Ovary (tissue), 9 donors: ENCODE results near the gene TMEM38B. TPM values are rescaled to one million over a fixed set of nuclear protein-coding genes. Genes with fewer than 3 reads are reported as not detected.
"Not testable (repeated sequence)": the region's sequence is repeated elsewhere in the genome, so short reads cannot be mapped to it uniquely, and the experiment has no call there.

Source experiments
- DNase-seq, 5 donors: peaks; one replicate each; pipeline ENCODE4 v3.0.0-alpha.2; 2019 to 2020
- H3K27ac ChIP-seq, 2 donors: fragments of 200-600 bp; one replicate each; pipeline versions ENCODE4 v1.5.1 to v1.8.0; 2019 to 2022
- H3K27me3 ChIP-seq: fragments of 200-600 bp; one replicate; pipeline ENCODE4 v1.8.0; 2022
- H3K36me3 ChIP-seq: fragments of 200-600 bp; sonication (generic); one replicate; pipeline ENCODE4 v1.5.1; 2019
- H3K4me1 ChIP-seq: one replicate; pipeline ENCODE4 v1.8.1; 2013; ENCODE audit warnings: mild to moderate bottlenecking, moderate library complexity; ENCODE audit not compliant: insufficient read depth
- H3K4me3 ChIP-seq: fragments of 200-600 bp; sonication (generic); one replicate; pipeline ENCODE4 v1.5.1; 2017
- H3K9me3 ChIP-seq, 2 donors: fragments of 200-600 bp in 1 of 2; sonication (generic) in 1 of 2; one replicate each; pipeline versions ENCODE4 v1.5.1 to v1.8.1; 2013 to 2019; ENCODE audit warnings: mild to moderate bottlenecking in 1 of 2, moderate library complexity in 1 of 2
- EP300 ChIP-seq: sonication (generic); formaldehyde crosslinking; IDR thresholded peaks from one replicate; pipeline ENCODE4 v1.6.1; 2017; ENCODE audit warnings: antibody characterized with exemption
- POLR2A ChIP-seq: fragments of 450-650 bp; IDR thresholded peaks from one replicate; pipeline ENCODE4 v1.6.1; 2017; ENCODE audit warnings: antibody characterized with exemption, mild to moderate bottlenecking, moderate library complexity
- WGBS, 3 donors: extraction: QIAGEN DNeasy Blood & Tissue Kit in 1 of 3; methylation state at CpG; one replicate each; pipeline versions ENCODE4 v1.1.5 to v1.1.7; 2013 to 2017; 5-methylcytosine and 5-hydroxymethylcytosine counted together
- intact Hi-C, 4 donors: fragments of 100-400 bp; cut with DNase I; formaldehyde crosslinking; loops; one replicate each; pipeline versions ENCODE4 v1.11.0 to v1.15.1; 2022 to 2023
- polyA plus RNA-seq, 2 donors: library from polyadenylated mRNA; stranded (reverse); fragments of 200-250 nt in 1 of 2; fragments of 350-450 nt in 1 of 2; fragmentation: Illumina TruSeq in 1 of 2; extraction: RNeasy Lipid Tissue Mini Kit (QIAGEN cat#74804) in 1 of 2; gene quantifications; one replicate each; pipeline ENCODE4 v1.2.3, GENCODE V29; 2013 to 2014
- total RNA-seq, 7 donors: library from RNA; depleted of rRNA in 2 of 7; stranded (reverse); fragments of >200 nt in 2 of 7; fragmentation: NEBNext Ultra II Directional in 3 of 7; extraction: Animal tissue kit (Norgen Biotek cat#: 25700) in 3 of 7; gene quantifications; one replicate each; pipeline versions ENCODE4 v1.1.0 to v1.2.4, GENCODE V29; 2016 to 2023
- TF ChIP-seq, protein P1 (sequence below), 3 donors: fragments of 450-650 bp in 2 of 3; fragments of 200-600 bp in 1 of 3; IDR thresholded peaks; one replicate each; pipeline versions ENCODE4 v1.5.1 to v1.8.0; 2016 to 2022; ENCODE audit warnings: antibody characterized with exemption in 3 of 3, mild to moderate bottlenecking in 1 of 3
- donor health status: DM: no; HTN: no; CAD: no; lungs with moderate emphysema.
- donor health status: DM: no; HTN: no; CAD: no.
- donor health status: Bipolar disorder and iron deficiency.
- donor health status: DM: yes; HTN: yes; CAD: no.
- donor health status: DM: no; HTN: no; CAD: no.
- donor health status: DM: yes; HTN: yes; CAD: no.

TMEM38B gene
- total and polyA plus RNA-seq, 9 donors = 10.1 to 28.5 (median 14.4) TPM

DNA sequence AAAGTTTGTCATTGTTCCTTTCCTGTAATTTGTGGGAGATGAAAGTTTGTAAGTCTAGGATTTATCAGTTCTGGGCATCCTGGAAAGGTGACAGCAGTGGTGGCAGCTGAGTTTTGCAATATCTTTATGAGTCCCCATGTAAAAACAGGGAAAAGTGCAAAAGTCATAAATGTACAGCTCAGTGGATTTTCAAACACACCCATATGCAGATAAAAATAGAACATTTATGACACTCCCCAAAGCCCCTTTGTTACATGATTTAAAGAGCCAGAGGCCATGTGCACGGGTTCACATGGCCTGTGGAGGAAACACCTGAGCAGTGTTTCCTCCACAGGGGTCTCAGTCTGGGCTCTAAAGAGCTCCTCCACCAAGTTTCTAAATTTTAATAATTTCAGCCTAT, 6.3 kb downstream of the TMEM38B start:
- no peaks in the 10 kb centered on the region for H3K27me3 ChIP-seq
- intact Hi-C loops = no loop called here
- H3K4me1 ChIP-seq = peaks cover 2% of the 10 kb centered on the region
- TF ChIP-seq EP300 = no peak
- TF ChIP-seq, protein P1, sequence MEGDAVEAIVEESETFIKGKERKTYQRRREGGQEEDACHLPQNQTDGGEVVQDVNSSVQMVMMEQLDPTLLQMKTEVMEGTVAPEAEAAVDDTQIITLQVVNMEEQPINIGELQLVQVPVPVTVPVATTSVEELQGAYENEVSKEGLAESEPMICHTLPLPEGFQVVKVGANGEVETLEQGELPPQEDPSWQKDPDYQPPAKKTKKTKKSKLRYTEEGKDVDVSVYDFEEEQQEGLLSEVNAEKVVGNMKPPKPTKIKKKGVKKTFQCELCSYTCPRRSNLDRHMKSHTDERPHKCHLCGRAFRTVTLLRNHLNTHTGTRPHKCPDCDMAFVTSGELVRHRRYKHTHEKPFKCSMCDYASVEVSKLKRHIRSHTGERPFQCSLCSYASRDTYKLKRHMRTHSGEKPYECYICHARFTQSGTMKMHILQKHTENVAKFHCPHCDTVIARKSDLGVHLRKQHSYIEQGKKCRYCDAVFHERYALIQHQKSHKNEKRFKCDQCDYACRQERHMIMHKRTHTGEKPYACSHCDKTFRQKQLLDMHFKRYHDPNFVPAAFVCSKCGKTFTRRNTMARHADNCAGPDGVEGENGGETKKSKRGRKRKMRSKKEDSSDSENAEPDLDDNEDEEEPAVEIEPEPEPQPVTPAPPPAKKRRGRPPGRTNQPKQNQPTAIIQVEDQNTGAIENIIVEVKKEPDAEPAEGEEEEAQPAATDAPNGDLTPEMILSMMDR (IDR thresholded peaks at IDR 0.05) = no peak
- no peak for TF ChIP-seq POLR2A
- DNase-seq = no peak
- H3K4me3 ChIP-seq = no peak overlapping the region
- 79 to 94% (median 91%) methylated on average over 1 of the region's 1 CpG for WGBS, 3 donors
- no peaks in the 10 kb centered on the region for H3K36me3 ChIP-seq
- H3K27ac ChIP-seq = no peak overlapping the region
- no peaks in the 10 kb centered on the region for H3K9me3 ChIP-seq

DNA sequence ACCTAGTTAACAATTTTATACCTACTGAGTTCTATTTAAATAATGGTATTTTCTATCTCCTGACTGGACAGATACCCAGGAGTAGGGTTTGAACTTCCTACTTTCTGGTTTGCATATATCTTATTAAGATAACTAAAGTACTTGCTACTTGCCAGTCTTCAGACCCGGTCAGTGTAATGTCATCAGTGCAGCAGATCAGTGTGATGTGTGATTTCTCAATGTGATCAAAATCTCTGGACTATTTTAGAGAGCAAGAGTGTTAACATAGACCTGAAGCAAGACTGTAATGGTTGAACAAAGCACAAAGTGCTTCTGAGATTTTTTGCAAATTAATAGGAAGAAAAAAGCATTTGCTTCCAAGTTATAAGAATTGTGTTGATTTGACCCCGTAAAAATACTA, 6.8 kb downstream of the TMEM38B start:
- Histone ChIP-seq H3K9me3 (no peaks in the 10 kb centered on the region), H3K36me3 (no peaks in the 10 kb centered on the region), H3K27me3 (no peaks in the 10 kb centered on the region), H3K27ac (no peak overlapping the region), H3K4me3 (no peak overlapping the region), H3K4me1 (peaks cover 2% of the 10 kb centered on the region)
- 84 to 90% (median 90%) methylated on average over 2 of the region's 2 CpGs for WGBS, 3 donors
- DNase-seq = no peak
- TF ChIP-seq, protein P1 (IDR thresholded peaks at IDR 0.05) = no peak
- TF ChIP-seq EP300 = no peak
- no peak for TF ChIP-seq POLR2A
- intact Hi-C loops = no loop called here

DNA sequence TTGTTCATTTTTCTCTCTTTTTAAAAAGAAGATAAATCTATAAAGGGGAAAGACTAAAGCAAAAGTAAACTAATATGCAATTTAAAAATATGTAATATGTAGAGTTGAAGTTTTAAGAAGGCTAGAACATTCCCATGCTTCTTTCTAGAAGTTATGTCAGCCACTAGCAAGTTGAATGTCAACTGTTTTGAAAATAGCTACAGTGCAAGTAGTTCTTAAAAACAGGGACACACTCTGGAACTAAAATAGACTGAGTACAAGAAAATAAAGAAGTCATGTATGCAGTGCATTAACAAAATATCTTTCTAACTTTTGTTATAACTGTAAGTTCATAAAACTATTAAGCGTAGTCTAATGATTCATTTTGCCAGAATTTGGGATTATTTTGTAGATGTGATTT, 7.9 kb downstream of the TMEM38B start:
- no peak overlapping the region for H3K27ac ChIP-seq
- H3K27me3 ChIP-seq = no peaks in the 10 kb centered on the region
- peaks cover 2% of the 10 kb centered on the region for H3K4me1 ChIP-seq
- no peaks in the 10 kb centered on the region for H3K36me3 ChIP-seq
- no peaks in the 10 kb centered on the region for H3K9me3 ChIP-seq
- intact Hi-C loops = no loop called here
- H3K4me3 ChIP-seq = no peak overlapping the region
- TF ChIP-seq, protein P1 (IDR thresholded peaks at IDR 0.05) = no peak
- TF ChIP-seq EP300 (no peak), POLR2A (no peak)
- no peak for DNase-seq
- 44 to 99% (median 95%) methylated on average over 1 of the region's 1 CpG for whole genome bisulfite sequencing, 3 donors

DNA sequence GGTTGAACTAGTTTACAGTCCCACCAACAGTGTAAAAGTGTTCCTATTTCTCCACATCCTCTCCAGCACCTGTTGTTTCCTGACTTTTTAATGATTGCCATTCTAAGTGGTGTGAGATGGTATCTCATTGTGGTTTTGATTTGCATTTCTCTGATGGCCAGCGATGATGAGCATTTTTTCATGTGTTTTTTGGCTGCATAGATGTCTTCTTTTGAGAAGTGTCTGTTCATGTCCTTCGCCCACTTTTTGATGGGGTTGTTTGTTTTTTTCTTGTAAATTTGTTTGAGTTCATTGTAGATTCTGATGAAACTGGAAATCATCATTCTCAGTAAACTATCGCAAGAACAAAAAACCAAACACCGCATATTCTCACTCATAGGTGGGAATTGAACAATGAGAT, 9.3 kb downstream of the TMEM38B start:
- H3K4me1 ChIP-seq, H3K27ac ChIP-seq, H3K27me3 ChIP-seq, H3K9me3 ChIP-seq, DNase-seq, H3K36me3 ChIP-seq, intact Hi-C loops, H3K4me3 ChIP-seq: not testable (repeated sequence)
- WGBS, 3 donors = 92 to 100% (median 95%) methylated on average over 4 of the region's 4 CpGs

DNA sequence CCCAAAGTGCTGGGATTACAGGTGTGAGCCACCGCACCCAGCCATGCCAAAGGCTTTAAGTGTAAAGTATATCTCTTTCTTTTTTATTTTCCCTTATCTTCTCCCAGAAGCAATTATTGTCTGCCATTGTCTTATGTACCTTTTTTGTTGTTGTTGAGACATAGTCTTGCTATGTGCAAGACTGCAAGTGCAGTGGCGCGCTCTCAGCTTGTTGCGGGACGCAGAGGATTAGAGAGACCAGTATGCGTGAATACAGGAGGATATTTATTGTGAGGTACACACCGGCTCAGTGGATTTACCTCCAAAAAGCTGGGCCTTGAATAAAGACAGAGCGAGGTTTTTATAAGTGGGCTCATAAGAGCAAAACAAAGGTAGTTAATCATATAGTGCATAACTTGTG, 11.8 kb downstream of the TMEM38B start:
- no peaks in the 10 kb centered on the region for H3K4me1 ChIP-seq
- no peaks in the 10 kb centered on the region for H3K36me3 ChIP-seq
- H3K9me3 ChIP-seq = no peaks in the 10 kb centered on the region
- DNase-seq = no peak
- H3K4me3 ChIP-seq = no peak overlapping the region
- 92 to 96% (median 96%) methylated on average over 8 of the region's 8 CpGs for WGBS, 3 donors
- TF ChIP-seq EP300 = no peak
- TF ChIP-seq POLR2A = no peak
- TF ChIP-seq, protein P1 (IDR thresholded peaks at IDR 0.05) = no peak
- H3K27ac ChIP-seq = no peak overlapping the region
- intact Hi-C loops = no loop called here
- H3K27me3 ChIP-seq = no peaks in the 10 kb centered on the region
